Measurements from ENCODE around the gene GOLGB1.

DNA sequence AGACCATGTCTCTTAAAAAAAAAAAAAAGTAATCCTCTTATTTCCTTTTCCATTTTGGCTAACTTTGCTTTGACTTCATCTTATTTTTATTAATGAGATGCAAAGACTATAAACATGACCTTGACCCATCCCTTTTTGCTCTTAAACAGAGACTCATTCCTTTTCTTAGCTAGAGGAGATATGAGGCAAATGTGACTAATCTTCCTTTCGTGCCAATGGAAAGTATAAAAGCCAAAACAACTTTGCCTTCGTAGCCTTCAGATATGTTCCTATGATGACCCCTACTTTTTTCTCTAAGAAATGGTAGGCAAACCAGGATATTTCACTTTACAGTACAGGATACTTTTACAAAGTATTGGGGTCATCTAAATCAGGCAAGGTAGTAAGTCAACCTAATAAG, 36.9 kb upstream of the GOLGB1 start:
- no peak for TF ChIP-seq EZH2 (IDR thresholded peaks at IDR 0.05; ENCODE audit: insufficient read depth, low read length)
- TF ChIP-seq, protein P1, sequence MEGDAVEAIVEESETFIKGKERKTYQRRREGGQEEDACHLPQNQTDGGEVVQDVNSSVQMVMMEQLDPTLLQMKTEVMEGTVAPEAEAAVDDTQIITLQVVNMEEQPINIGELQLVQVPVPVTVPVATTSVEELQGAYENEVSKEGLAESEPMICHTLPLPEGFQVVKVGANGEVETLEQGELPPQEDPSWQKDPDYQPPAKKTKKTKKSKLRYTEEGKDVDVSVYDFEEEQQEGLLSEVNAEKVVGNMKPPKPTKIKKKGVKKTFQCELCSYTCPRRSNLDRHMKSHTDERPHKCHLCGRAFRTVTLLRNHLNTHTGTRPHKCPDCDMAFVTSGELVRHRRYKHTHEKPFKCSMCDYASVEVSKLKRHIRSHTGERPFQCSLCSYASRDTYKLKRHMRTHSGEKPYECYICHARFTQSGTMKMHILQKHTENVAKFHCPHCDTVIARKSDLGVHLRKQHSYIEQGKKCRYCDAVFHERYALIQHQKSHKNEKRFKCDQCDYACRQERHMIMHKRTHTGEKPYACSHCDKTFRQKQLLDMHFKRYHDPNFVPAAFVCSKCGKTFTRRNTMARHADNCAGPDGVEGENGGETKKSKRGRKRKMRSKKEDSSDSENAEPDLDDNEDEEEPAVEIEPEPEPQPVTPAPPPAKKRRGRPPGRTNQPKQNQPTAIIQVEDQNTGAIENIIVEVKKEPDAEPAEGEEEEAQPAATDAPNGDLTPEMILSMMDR (IDR thresholded peaks at IDR 0.05; ENCODE audit: insufficient read depth, low read depth, low read length), result no peak

Data from astrocyte (in vitro differentiated cells and primary cell).